ENCODE results near the gene NSMCE4A. TPM values are rescaled to one million over a fixed set of nuclear protein-coding genes. Genes with fewer than 3 reads are reported as not detected.

The NSMCE4A gene
- polyA plus RNA-seq, 1 donor from 2014 or later: 133 TPM

GRCh38 chr10:121927841-121928527 lies 47.0 kb downstream of the NSMCE4A start, which contains the start of gene ATE1:
Gene ATE1, minus strand, starts transcription at chr10:121928031. Its CDS starts 82 bp downstream, at chr10:121927949.
- Histone ChIP-seq H2AFZ (ENCODE audit: low read depth, low read length) (peak within 1 kb of the TSS; percentile 91), H3K36me3 (ENCODE audit: insufficient read depth, low read length) (no peaks in the 10 kb centered on the region), H4K20me1 (ENCODE audit: insufficient read depth) (no peaks in the 10 kb centered on the region), H3K4me2 (ENCODE audit: low read length) (peak within 1 kb of the TSS; percentile 90), H3K4me3 (ENCODE audit: low read length) (peak within 1 kb of the TSS; percentile 96), H3K27me3 (ENCODE audit: insufficient read depth, low read depth, low read length) (no peaks in the 10 kb centered on the region), H3K27ac (ENCODE audit: low read length) (peak within 1 kb of the TSS; percentile 90), H3K9ac (ENCODE audit: low read length) (peak within 1 kb of the TSS; percentile 92), H3K9me3 (ENCODE audit: low read length) (no peaks in the 10 kb centered on the region), H3K9me2 (ENCODE audit: insufficient read depth, low read length) (no peaks in the 10 kb centered on the region), H3K79me2 (replicated peaks; ENCODE audit: insufficient read depth, low read length) (peaks cover 30% of the 10 kb centered on the region), H3F3A (ENCODE audit: insufficient read depth, low read length, poor library complexity, severe bottlenecking) (no peaks in the 10 kb centered on the region)
- TF ChIP-seq EZH2 (IDR thresholded peaks at IDR 0.05; ENCODE audit: borderline replicate concordance, insufficient read depth, low read length, poor library complexity, severe bottlenecking): no peak
- no peak for TF ChIP-seq SMC3 (conservative IDR thresholded peaks at IDR 0.05; ENCODE audit: poor library complexity)
- TF ChIP-seq TAF1 (IDR thresholded peaks at IDR 0.05; ENCODE audit: low read depth): peak; percentile 91
- peak; percentile 55 for TF ChIP-seq EP300 (conservative IDR thresholded peaks at IDR 0.05; ENCODE audit: poor library complexity, severe bottlenecking)
- peak; percentile 54 for TF ChIP-seq RAD21 (conservative IDR thresholded peaks at IDR 0.05)
- TF ChIP-seq MXI1 (conservative IDR thresholded peaks at IDR 0.05; ENCODE audit: poor library complexity, severe bottlenecking): peak; percentile 48
- TF ChIP-seq POLR2AphosphoS5 (IDR thresholded peaks at IDR 0.05): peak; percentile 91
- TF ChIP-seq REST (IDR thresholded peaks at IDR 0.05; ENCODE audit: borderline replicate concordance): peak; percentile 77
- peak; percentile 50 for TF ChIP-seq CTCF (IDR thresholded peaks at IDR 0.05; ENCODE audit: poor library complexity, severe bottlenecking)

- Histone ChIP-seq H3F3A (ENCODE audit: insufficient read depth, low read length, poor library complexity, severe bottlenecking) (no peaks in the 10 kb centered on the region), H3K9me2 (ENCODE audit: insufficient read depth, low read length) (no peaks in the 10 kb centered on the region), H3K36me3 (ENCODE audit: insufficient read depth, low read length) (no peaks in the 10 kb centered on the region), H3K9ac (ENCODE audit: low read length) (peak overlapping the region; percentile 92), H3K4me2 (ENCODE audit: low read length) (no peak overlapping the region), H2AFZ (ENCODE audit: low read depth, low read length) (peak overlapping the region; percentile 73), H3K27ac (ENCODE audit: low read length) (peak overlapping the region; percentile 90), H3K4me3 (ENCODE audit: low read length) (peak overlapping the region; percentile 96), H3K27me3 (ENCODE audit: insufficient read depth, low read depth, low read length) (no peaks in the 10 kb centered on the region), H4K20me1 (ENCODE audit: insufficient read depth) (no peaks in the 10 kb centered on the region), H3K79me2 (replicated peaks; ENCODE audit: insufficient read depth, low read length) (peaks cover 34% of the 10 kb centered on the region), H3K9me3 (ENCODE audit: low read length) (no peaks in the 10 kb centered on the region)
- TF ChIP-seq CTCF (IDR thresholded peaks at IDR 0.05; ENCODE audit: poor library complexity, severe bottlenecking) (no peak), TAF1 (IDR thresholded peaks at IDR 0.05; ENCODE audit: low read depth) (no peak), EZH2 (IDR thresholded peaks at IDR 0.05; ENCODE audit: borderline replicate concordance, insufficient read depth, low read length, poor library complexity, severe bottlenecking) (no peak), POLR2AphosphoS5 (IDR thresholded peaks at IDR 0.05) (peak; percentile 1), SMC3 (conservative IDR thresholded peaks at IDR 0.05; ENCODE audit: poor library complexity) (no peak), REST (IDR thresholded peaks at IDR 0.05; ENCODE audit: borderline replicate concordance) (no peak), EP300 (conservative IDR thresholded peaks at IDR 0.05; ENCODE audit: poor library complexity, severe bottlenecking) (no peak), RAD21 (conservative IDR thresholded peaks at IDR 0.05) (peak; percentile 12), MXI1 (conservative IDR thresholded peaks at IDR 0.05; ENCODE audit: poor library complexity, severe bottlenecking) (no peak)
These were observed 47.6 kb downstream of the NSMCE4A start for GRCh38 chr10:121927318-121927840.
